GM18870 (cell line): ENCODE data around the gene MYL9.

Source experiments
- ATAC-seq: cut with Tn5 transposase; IDR thresholded peaks from one replicate; pipeline ENCODE4 v1.9.1; 2021; ENCODE audit warnings: moderate library complexity; ENCODE audit not compliant: unreplicated experiment

The MYL9 gene

GRCh38 chr20:36578356-36579041, 37.2 kb downstream of the MYL9 start:
- no peak for ATAC-seq

- no peak for ATAC-seq
Measured at GRCh38 chr20:36579996-36580545, 38.8 kb downstream of the MYL9 start.

GRCh38 chr20:36582322-36582721, 41.0 kb downstream of the MYL9 start:
- ATAC-seq = no peak

GRCh38 chr20:36582821-36583220, 41.5 kb downstream of the MYL9 start:
- ATAC-seq = no peak

GRCh38 chr20:36584018-36584481, 42.7 kb downstream of the MYL9 start:
- ATAC-seq = no peak

- no peak for ATAC-seq
Measured at GRCh38 chr20:36585410-36586125, 44.2 kb downstream of the MYL9 start.

GRCh38 chr20:36587388-36588070, 46.2 kb downstream of the MYL9 start:
- no peak for ATAC-seq

GRCh38 chr20:36591281-36591680, 50.0 kb downstream of the MYL9 start:
- no peak for ATAC-seq

- ATAC-seq = no peak
Measured at GRCh38 chr20:36591854-36592641, 50.7 kb downstream of the MYL9 start.

GRCh38 chr20:36593347-36593929, 52.1 kb downstream of the MYL9 start:
- no peak for ATAC-seq

- ATAC-seq = no peak
Measured at GRCh38 chr20:36599912-36600345, 58.6 kb downstream of the MYL9 start.
